Natural killer cell (primary cell): Measurements from ENCODE around the gene UST. TPM values are rescaled to one million over a fixed set of nuclear protein-coding genes. Genes with fewer than 3 reads are reported as not detected.

ENCODE experiments used
- ATAC-seq, 3 donors: fragments of 150-1000 bp in 2 of 3; fragments of 200-7000 bp in 1 of 3; cut with Tn5 transposase; 1 replicate in 1 of 3; 2 replicates in 2 of 3; pipeline ENCODE4 v1.10.0; 2021; ENCODE audit warnings: mild to moderate bottlenecking in 2 of 3, moderate library complexity in 2 of 3
- DNase-seq, 2 donors: peaks; one replicate each; pipeline versions ENCODE4 v3.0.0 to v3.0.0-alpha.2; 2013 to 2021; ENCODE audit warnings: mixed read lengths in 1 of 2
- H3K27ac ChIP-seq: one replicate; pipeline ENCODE4 v1.5.1; 2013; ENCODE audit warnings: mild to moderate bottlenecking, low read length
- H3K27me3 ChIP-seq: one replicate; pipeline ENCODE4 v1.6.1; 2013; ENCODE audit warnings: low read length; ENCODE audit not compliant: control insufficient read depth, insufficient read depth
- H3K36me3 ChIP-seq: one replicate; pipeline ENCODE4 v1.6.1; 2013; ENCODE audit warnings: low read length; ENCODE audit not compliant: control insufficient read depth, insufficient read depth
- H3K4me1 ChIP-seq: one replicate; pipeline ENCODE4 v1.6.1; 2013; ENCODE audit warnings: low read length; ENCODE audit not compliant: control insufficient read depth, insufficient read depth
- H3K4me3 ChIP-seq: one replicate; pipeline ENCODE4 v1.5.1; 2013; ENCODE audit warnings: low read length
- H3K9me3 ChIP-seq: one replicate; pipeline ENCODE4 v1.6.1; 2013; ENCODE audit warnings: low read length; ENCODE audit not compliant: control insufficient read depth, insufficient read depth
- H3K27ac Mint-ChIP-seq, 2 donors: one replicate each; pipeline ENCODE4 v1.8.0; 2022; ENCODE audit warnings: mild to moderate bottlenecking in 2 of 2, mixed read lengths in 2 of 2, moderate library complexity in 1 of 2
- H3K27me3 Mint-ChIP-seq, 2 donors: one replicate each; pipeline ENCODE4 v1.8.0; 2022; ENCODE audit warnings: low read depth in 2 of 2, mixed read lengths in 2 of 2
- H3K36me3 Mint-ChIP-seq: one replicate; pipeline ENCODE4 v1.8.0; 2022; ENCODE audit warnings: mixed read lengths
- H3K4me1 Mint-ChIP-seq, 2 donors: one replicate each; pipeline ENCODE4 v1.8.0; 2022; ENCODE audit warnings: mixed read lengths in 2 of 2
- H3K4me3 Mint-ChIP-seq: one replicate; pipeline ENCODE4 v1.8.0; 2022; ENCODE audit warnings: mild to moderate bottlenecking, moderate library complexity, mixed read lengths
- H3K9me3 Mint-ChIP-seq, 2 donors: one replicate each; pipeline ENCODE4 v1.8.0; 2022; ENCODE audit warnings: mixed read lengths in 2 of 2
- CTCF ChIP-seq: fragments of 200-600 bp; IDR thresholded peaks from one replicate; pipeline ENCODE4 v1.8.0; 2022; ENCODE audit warnings: antibody characterized with exemption
- WGBS: methylation state at CpG from one replicate; pipeline ENCODE4 v1.1.7; 2013; ENCODE audit warnings: missing lambda C conversion rate; ENCODE audit not compliant: insufficient coverage; 5-methylcytosine and 5-hydroxymethylcytosine counted together
- intact Hi-C: fragments of 100-400 bp; cut with micrococcal nuclease; formaldehyde crosslinking; loops from one replicate; pipeline ENCODE4 v1.14.2; 2022
- total RNA-seq, 4 donors: library from RNA; stranded (reverse); fragments of 120-200 nt in 1 of 4; gene quantifications; one replicate each; pipeline versions ENCODE4 v1.2.3 to v1.2.4, GENCODE V29; 2013 to 2022

UST gene
- total RNA-seq, 3 donors from 2014 or later (not counting 1 experiment from before 2014, with no cell fraction given): 6.3 to 11.9 (median 10.6) TPM

GRCh38 chr6:149055195-149055899, 308.5 kb downstream of the UST start:
- Histone ChIP-seq H3K36me3 (no peaks in the 10 kb centered on the region), H3K4me3 (no peak overlapping the region), H3K4me1 (peaks cover 36% of the 10 kb centered on the region), H3K27me3 (no peaks in the 10 kb centered on the region), H3K27ac (peak overlapping the region; percentile 47), H3K9me3 (no peaks in the 10 kb centered on the region)
- H3K4me1 Mint-ChIP-seq: peaks cover 32 to 40% of the 10 kb centered on the region in 2 donors
- H3K36me3 Mint-ChIP-seq: no peaks in the 10 kb centered on the region
- no peaks in the 10 kb centered on the region for H3K9me3 Mint-ChIP-seq
- TF ChIP-seq CTCF: no peak
- H3K4me3 Mint-ChIP-seq: peak overlapping the region; percentile 70
- ATAC-seq (no peak), DNase-seq (no peak)
- 65% methylated on average over 3 of the region's 5 CpGs for WGBS
- intact Hi-C loops: no loop called here
- H3K27me3 Mint-ChIP-seq: no peaks in the 10 kb centered on the region
- peak overlapping the region; percentile 61 to 88 for H3K27ac Mint-ChIP-seq

GRCh38 chr6:149056777-149057463, 310.1 kb downstream of the UST start:
- Mint-ChIP-seq H3K4me1 (peaks cover 47 to 55% of the 10 kb centered on the region in 2 donors), H3K4me3 (no peak overlapping the region), H3K36me3 (no peaks in the 10 kb centered on the region), H3K9me3 (no peaks in the 10 kb centered on the region), H3K27me3 (no peaks in the 10 kb centered on the region), H3K27ac (peak overlapping the region in 1 of 2 donors; percentile 88)
- intact Hi-C loops: no loop called here
- peaks cover 50% of the 10 kb centered on the region for H3K4me1 ChIP-seq
- no peak overlapping the region for H3K27ac ChIP-seq
- H3K9me3 ChIP-seq: no peaks in the 10 kb centered on the region
- no peak overlapping the region for H3K4me3 ChIP-seq
- no peaks in the 10 kb centered on the region for H3K27me3 ChIP-seq
- no peak for ATAC-seq
- DNase-seq: no peak
- 96% methylated on average over 4 of the region's 4 CpGs for WGBS
- TF ChIP-seq CTCF: no peak
- no peaks in the 10 kb centered on the region for H3K36me3 ChIP-seq

- no peak for TF ChIP-seq CTCF
- H3K9me3 ChIP-seq: no peaks in the 10 kb centered on the region
- no peak overlapping the region for H3K27ac ChIP-seq
- Mint-ChIP-seq H3K36me3 (no peaks in the 10 kb centered on the region), H3K27me3 (no peaks in the 10 kb centered on the region), H3K4me3 (peak overlapping the region; percentile 21), H3K9me3 (no peaks in the 10 kb centered on the region), H3K27ac (peak overlapping the region in 1 of 2 donors; percentile 8), H3K4me1 (peaks cover 50 to 59% of the 10 kb centered on the region in 2 donors)
- peaks cover 50% of the 10 kb centered on the region for H3K4me1 ChIP-seq
- WGBS: 86% methylated on average over 1 of the region's 1 CpG
- DNase-seq (no peak), ATAC-seq (no peak)
- intact Hi-C loops: no loop called here
- H3K27me3 ChIP-seq: no peaks in the 10 kb centered on the region
- no peaks in the 10 kb centered on the region for H3K36me3 ChIP-seq
- H3K4me3 ChIP-seq: no peak overlapping the region
These were observed 310.6 kb downstream of the UST start for GRCh38 chr6:149057464-149057840.
